HG03175 (cell line): ENCODE data around the gene SOCS7.

Experiments
- ATAC-seq: cut with Tn5 transposase; IDR thresholded peaks from one replicate; pipeline ENCODE4 v1.9.1; 2021; ENCODE audit warnings: mild to moderate bottlenecking, moderate library complexity; ENCODE audit not compliant: unreplicated experiment

Gene SOCS7

GRCh38 chr17:38418062-38418692, 66.5 kb downstream of the SOCS7 start:
- ATAC-seq, result no peak

DNA sequence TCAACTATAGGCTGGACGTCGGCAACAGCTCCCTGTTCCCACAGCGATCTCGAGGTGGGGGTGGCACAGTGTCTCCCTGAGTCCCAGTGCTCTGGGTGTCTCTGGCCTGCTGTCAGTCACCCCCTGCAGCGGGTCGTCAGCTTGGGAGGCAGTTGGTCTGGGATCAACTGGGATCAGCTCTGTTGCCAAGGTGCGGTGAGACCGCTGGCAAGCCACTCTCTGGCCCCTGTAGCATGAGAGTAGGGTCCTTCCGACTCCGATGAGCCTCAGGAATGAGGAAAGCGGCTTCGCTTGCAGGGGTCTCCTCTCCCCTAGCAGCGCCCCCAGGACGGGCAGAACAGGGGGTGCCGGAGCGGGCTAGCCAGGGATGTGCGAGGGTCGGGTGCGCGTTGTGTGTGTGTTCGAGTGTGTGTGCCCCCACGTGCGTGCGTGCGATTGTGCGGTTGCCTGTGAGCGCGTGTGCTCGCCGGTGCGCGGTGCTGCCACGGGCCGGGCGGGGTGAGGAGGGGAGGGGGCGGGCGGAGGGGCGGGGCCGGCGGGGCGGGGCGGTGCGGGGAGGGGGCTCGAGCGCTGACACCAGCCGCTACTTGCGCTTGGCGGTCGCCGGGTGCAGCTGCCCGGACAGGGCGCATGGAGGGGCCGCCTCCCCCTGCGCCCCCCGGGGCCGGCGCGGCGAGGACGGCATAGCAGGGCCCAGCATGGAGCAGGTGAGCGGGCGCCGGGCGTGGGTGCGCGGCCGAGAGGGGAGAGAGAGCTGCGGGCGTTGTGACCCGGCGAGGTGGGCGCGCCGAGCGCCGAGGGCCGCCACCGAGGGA, 67.3 kb downstream of the SOCS7 start:
- ATAC-seq, result no peak

- no peak for ATAC-seq
These were observed 67.9 kb downstream of the SOCS7 start for GRCh38 chr17:38419508-38419981.

GRCh38 chr17:38420518-38420917, 68.9 kb downstream of the SOCS7 start:
- no peak for ATAC-seq

- no peak for ATAC-seq
These were observed 69.7 kb downstream of the SOCS7 start for GRCh38 chr17:38421171-38421841.

DNA sequence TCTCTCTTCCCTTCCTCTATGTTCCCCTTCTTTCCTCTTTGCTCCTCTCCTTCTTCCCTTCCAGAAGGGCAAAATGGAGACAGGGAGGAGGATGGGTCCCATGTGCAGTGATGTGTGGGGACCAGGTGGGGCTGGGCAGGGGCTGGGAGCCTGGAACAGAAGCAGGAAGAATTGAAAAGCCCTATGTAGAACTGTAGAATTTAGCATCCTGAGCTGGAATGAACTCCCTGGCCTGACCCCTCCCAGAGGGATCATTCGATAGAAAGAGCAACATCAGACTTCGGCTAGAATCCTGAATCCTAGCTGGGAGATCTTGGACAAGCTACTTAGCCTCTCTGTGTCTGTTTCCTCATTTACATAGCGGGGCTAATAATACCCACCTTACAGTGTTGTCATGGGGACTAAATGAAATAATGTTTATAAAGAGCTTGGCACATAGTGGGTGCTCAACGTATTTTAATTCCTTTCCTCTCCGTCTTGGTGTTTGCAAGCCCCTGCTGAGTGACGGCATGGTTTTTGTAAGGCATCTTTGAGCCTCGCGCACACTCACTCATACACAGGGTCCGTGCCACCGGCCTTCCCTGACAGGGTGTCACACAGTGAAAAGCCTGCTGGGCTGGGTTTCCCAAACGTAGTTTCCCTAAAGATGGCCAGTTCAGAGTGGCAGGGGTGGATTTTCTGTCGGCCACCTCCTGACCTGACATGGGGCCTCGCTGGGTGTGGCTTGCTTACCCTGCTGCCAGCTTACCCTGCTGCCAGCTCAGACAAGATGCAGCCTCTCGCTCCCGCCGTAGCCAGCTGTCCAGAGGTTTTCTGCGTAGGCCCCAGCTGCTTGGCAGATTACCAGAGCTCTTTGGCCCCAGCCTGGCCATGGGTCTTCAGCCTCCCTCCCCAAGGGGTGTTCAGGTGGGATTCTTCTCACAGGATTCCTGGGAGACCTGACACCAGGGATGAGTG, 70.5 kb downstream of the SOCS7 start:
- no peak for ATAC-seq

DNA sequence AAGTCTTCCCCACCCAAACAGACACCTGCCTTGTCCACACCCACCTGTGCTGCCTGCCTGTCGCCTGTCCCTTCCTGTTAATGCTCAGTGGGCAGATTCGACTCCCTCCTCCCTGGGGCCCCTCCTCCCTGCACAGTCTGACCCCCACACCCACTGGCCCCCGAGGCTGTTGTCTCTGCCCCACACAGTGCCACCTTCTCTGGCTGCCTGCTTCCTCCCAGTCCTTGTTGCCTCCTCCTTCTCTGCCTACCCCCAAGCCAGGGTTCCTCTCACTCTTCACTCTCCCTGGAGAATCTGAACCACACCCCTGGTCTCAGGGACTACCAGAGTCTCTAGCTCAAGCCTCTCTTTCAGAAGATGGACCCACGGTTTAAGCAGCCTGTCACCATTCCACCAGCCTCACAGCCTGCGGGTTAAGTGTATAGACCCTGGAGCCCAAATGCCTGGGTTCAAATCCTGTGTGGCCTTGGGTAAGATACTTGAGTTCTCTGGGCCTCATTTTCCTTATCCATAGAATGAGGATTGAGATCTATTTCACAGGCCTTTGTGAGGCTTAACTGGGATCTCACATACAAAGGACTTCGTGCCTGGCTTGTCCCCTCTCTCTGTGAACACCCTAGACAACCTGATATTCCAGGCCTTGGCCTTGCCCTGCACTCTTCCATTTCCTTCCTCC, 72.8 kb downstream of the SOCS7 start:
- ATAC-seq, result no peak

DNA sequence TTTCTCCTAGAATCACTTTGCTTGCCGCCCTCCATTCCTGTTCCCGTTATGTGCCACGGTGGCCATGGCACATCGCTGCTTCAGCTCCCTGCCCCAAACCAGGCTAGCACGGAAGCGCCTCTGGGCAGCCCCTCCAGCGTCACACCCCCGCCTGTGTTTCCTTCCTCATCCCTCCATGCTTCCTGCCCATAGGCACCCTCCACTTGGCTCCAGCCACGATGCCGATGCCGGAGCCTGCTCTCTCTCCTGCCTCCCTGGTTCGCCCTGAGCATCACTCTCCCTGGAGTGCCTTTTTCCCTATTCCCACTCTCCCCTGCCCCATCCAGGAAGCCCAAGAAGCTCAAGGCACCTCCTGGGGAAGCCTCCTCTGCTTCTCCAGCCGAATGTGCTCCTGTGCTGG, 73.4 kb downstream of the SOCS7 start:
- ATAC-seq, result no peak

DNA sequence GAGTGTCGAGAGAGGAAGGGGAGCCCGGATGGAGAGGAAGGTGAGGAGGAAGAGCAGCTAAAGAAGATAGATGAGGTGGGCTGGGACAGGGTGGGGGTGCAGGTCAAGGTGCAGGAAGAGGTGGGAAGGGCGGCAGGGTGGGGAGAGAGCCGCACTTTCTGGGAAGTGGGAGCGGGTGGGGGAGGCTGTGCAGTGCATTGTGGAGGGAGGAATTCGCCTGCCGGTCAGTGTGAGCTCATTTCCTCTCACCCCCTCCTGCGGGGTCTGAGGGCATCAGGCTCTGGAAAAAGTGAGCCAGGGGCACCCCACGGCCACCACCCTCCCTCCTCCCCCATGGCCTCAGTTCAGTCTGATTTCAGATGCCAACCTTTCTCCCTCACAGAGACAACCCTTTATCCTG, 74.1 kb downstream of the SOCS7 start:
- ATAC-seq, result no peak

DNA sequence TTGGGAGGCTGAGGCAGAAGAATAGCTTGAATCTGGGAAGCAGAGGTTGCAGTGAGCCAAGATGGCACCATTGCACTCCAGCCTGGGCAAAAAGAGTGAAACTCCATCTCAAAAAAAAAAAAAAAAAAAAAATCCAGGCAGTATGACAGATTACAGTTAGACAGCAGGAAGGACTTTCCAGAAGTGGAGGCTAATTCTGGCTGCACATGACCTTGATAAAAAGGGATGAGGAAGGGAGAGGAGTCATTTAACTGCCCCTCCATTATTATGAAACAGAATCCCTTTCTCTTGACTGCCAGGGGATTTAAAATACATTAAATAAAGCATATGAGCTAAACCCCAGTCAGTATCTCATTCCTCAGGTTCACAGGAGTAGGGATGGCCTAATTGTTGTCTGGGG, 74.8 kb downstream of the SOCS7 start:
- ATAC-seq, result no peak

DNA sequence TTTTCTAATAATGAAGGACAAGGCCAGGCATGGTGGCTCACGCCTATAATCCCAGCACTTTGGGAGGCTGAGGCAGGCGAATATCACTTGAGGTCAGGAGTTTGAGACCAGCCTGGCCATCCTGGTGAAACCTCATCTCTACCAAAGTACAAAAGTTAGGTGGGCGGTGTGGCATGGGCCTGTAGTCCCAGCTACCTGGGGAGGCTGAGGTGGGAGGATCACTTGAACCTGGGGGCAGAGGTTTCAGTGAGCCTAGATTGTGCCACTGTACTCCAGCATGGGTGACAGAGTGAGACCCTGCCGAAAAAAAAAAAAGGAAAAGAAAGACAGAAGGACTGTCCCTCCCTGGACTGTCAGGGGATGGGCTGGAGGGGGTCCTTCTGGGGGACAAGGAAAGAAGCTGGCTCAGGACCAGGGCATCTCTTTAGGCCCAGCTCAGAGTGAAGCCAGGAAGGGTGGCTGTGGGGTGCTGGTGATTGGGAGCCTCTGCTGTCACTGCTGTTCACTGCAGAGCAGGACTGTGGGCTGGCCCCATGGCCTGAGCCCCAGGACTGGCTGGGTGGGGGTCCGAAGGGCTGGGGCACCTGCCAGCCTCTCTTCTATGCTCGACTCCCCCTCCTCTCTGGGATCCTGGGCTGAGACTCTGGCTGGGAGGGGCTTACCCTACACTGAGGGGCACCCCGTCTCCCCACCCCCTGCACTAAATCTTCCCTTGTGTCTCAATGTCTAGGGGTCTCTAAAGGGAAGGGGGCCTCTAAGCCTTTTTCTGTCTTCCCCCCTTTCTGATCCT, 75.7 kb downstream of the SOCS7 start:
- no peak for ATAC-seq

GRCh38 chr17:38428112-38428642, 76.5 kb downstream of the SOCS7 start, which contains the start of gene ARHGAP23:
TSS of gene ARHGAP23 (plus strand) at chr17:38428464. CDS start at chr17:38428486, 22 bp downstream.
- ATAC-seq, result no peak

- ATAC-seq, result no peak
These were observed 77.2 kb downstream of the SOCS7 start for GRCh38 chr17:38428643-38429371.

DNA sequence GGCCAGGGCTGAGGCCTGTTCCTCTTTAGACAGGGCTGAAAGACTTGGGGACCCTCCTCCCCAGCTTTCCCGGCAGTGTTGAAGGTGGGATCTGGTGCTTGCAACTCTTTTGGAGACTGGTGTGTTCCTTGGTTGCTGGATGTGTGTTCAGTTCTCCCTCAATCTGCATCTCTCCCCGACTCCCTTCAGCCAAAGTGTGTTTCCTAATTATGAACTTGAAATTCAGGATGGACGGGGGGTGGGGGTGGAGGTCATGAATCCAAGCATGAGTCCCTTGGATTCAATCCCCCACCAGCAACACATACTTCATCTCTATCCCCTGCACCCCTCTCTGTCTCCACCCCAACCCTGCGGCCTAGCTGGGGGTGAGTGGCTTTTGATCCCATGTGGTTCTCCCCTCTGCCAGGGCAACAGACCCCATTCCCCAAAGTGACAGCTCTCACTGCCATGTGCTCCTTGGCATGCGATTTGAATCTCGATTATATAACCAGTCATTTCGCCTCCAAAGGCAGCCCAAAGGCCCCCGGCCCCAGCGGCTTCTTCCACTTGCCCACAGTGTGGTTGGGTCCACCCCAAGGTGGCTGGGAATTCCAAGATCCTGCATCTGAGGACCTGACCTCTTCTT, 77.9 kb downstream of the SOCS7 start:
- no peak for ATAC-seq

- no peak for ATAC-seq
These were observed 78.7 kb downstream of the SOCS7 start for GRCh38 chr17:38430316-38430715.

DNA sequence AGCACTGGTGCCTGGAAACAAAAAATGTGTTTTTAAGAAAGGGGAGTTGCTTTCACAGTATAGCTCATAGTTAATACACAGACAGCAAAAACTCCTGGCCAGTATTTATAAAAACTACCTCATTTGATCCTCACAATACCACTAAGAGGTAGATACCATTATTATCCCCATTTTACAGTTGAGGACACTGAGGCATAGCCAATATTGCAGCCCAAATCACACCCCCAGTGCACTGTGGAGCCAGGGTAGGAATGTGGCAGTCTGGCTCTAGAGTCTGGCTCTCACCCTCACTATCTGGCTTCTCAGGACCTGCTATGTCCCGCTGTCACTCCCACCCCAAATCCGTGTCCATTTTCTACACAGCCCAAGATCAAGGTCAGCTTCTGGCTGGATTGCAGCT, 79.2 kb downstream of the SOCS7 start:
- no peak for ATAC-seq

DNA sequence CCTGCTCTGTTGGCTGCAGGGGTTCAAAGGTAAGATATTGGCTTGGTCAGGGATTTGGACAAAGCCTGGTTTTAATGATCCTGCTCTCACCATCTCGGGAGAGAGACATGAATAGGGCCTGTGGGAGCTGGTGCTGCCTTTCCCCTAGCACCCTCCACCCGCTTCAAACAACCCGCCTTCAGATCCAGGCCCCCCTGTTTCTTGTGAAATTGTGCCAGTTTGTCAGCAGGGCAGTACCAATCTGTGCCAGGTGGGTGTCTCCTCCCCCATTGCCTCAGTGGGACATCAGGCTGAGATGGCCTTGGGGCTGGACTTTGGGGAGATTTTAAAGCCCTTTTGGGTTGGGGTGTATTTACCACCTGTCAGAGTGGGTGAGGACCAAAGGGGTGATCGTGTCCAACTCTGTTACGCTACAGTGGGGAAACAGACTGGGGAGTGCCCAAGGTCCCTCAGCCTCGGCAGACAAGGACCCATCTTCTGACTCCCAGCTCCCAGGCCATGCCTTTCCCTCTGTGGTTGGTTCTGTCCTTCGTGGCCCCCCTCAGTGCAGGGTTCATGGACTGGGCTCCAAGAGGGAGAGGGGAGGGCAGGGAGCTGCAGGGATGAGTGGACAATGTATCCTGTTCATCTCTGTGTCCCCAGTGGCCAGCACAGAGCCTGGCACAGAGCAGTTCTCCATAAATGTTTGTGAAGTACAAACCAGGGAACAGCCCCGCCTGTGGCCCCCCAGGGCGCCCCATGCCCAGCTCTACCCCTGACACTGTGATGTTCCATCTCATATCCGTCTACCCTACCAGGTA, 79.9 kb downstream of the SOCS7 start:
- ATAC-seq, result no peak
